Measurements from ENCODE around the gene AHRR. TPM values are rescaled to one million over a fixed set of nuclear protein-coding genes. Genes with fewer than 3 reads are reported as not detected.
"Not testable (repeated sequence)": the region's sequence is repeated elsewhere in the genome, so short reads cannot be mapped to it uniquely, and the experiment has no call there.

Gene AHRR
- total RNA-seq, 1 donor from 2014 or later, result 54.9 TPM

DNA sequence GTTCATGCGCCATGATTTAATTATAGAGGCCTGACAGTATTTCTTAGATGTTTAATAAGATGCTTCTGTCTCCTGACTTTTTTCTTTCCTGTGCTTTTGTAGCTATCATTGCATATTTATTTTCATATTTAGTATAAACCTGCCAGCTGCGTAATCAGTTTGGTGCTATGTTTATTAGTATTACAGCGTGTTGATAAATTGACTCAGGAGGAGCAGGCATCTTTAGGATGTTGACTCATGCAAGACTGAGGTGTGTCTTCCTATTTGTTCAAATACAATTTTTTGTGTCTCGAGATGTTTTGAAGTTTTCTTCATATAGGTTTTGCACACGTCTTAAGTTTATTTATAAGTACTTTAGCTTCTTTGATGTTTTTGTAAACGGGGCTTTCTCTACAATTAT, 85.5 kb downstream of the AHRR start:
- Mint-ChIP-seq H3K9me3 (ENCODE audit: unreplicated experiment) (no peaks in the 10 kb centered on the region), H3K4me3 (ENCODE audit: unreplicated experiment) (no peak overlapping the region), H3K36me3 (ENCODE audit: unreplicated experiment) (peaks cover 33% of the 10 kb centered on the region), H3K27ac (ENCODE audit: unreplicated experiment) (peak overlapping the region; percentile 55), H3K4me1 (ENCODE audit: unreplicated experiment) (peaks cover 31% of the 10 kb centered on the region), H3K27me3 (ENCODE audit: unreplicated experiment) (no peaks in the 10 kb centered on the region)
- TF ChIP-seq, protein P1, sequence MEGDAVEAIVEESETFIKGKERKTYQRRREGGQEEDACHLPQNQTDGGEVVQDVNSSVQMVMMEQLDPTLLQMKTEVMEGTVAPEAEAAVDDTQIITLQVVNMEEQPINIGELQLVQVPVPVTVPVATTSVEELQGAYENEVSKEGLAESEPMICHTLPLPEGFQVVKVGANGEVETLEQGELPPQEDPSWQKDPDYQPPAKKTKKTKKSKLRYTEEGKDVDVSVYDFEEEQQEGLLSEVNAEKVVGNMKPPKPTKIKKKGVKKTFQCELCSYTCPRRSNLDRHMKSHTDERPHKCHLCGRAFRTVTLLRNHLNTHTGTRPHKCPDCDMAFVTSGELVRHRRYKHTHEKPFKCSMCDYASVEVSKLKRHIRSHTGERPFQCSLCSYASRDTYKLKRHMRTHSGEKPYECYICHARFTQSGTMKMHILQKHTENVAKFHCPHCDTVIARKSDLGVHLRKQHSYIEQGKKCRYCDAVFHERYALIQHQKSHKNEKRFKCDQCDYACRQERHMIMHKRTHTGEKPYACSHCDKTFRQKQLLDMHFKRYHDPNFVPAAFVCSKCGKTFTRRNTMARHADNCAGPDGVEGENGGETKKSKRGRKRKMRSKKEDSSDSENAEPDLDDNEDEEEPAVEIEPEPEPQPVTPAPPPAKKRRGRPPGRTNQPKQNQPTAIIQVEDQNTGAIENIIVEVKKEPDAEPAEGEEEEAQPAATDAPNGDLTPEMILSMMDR (IDR thresholded peaks at IDR 0.05), result no peak
- DNase-seq (ENCODE audit: extremely low spot score, unreplicated experiment), result no peak

DNA sequence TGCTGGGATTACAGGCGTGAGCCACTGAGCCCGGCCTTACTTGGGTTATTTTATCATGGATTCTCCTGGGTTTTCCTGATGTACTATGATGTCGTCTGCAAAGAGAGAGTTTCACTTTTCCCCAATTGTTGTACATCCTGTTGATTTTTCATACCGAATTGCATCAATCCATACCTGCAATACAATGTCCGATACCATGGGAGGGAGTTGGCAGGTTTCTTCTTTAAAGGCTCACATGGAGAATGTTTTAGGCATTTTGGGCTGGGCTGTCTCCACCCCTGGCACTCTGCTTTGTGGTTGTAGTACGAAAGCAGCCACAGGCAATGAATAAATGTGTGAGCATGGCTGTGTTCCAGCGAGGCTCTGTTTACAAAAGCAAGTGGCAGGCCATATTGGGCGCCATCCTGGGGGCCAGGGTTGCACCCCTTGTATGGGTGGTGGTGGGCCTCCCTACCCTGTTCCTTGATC, 86.3 kb downstream of the AHRR start:
- Mint-ChIP-seq H3K36me3 (ENCODE audit: unreplicated experiment) (peaks cover 34% of the 10 kb centered on the region), H3K9me3 (ENCODE audit: unreplicated experiment) (no peaks in the 10 kb centered on the region), H3K27ac (ENCODE audit: unreplicated experiment) (peak overlapping the region; percentile 49), H3K27me3 (ENCODE audit: unreplicated experiment) (no peaks in the 10 kb centered on the region), H3K4me1 (ENCODE audit: unreplicated experiment) (peaks cover 35% of the 10 kb centered on the region), H3K4me3 (ENCODE audit: unreplicated experiment) (no peak overlapping the region)
- DNase-seq (ENCODE audit: extremely low spot score, unreplicated experiment), result peak; percentile 75
- TF ChIP-seq, protein P1 (IDR thresholded peaks at IDR 0.05), result no peak

DNA sequence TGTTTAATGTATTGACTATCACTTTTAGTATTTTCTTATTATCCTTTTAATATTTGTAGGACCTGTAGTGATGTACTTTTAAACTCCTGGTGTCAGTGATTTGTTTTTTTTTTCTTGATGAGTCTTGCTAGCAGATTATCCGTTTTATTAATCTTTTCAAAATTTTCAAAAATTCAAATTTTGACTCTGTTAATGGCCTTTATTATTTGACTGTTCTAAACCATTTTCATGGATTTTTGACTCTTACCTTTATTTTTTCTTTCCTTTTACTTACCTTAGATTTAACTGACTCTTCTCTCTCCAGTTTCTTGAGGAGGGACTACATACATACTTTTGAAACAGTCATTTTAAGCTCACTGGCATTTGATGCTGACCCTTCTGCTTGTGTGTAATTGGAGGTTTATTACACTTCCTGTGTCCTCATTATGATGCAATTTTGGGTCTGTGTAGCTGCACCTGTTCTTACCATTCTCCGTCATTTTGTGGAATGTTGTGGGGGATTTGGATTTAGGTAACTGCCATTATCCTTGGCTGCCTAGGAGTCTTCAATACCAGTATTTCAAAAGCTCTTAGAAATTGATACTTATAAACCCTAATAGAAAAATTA, 89.5 kb downstream of the AHRR start:
- Mint-ChIP-seq H3K9me3 (ENCODE audit: unreplicated experiment) (no peaks in the 10 kb centered on the region), H3K27me3 (ENCODE audit: unreplicated experiment) (no peaks in the 10 kb centered on the region), H3K36me3 (ENCODE audit: unreplicated experiment) (peaks cover 17% of the 10 kb centered on the region), H3K27ac (ENCODE audit: unreplicated experiment) (peak overlapping the region; percentile 69), H3K4me1 (ENCODE audit: unreplicated experiment) (peaks cover 51% of the 10 kb centered on the region), H3K4me3 (ENCODE audit: unreplicated experiment) (no peak overlapping the region)
- no peak for DNase-seq (ENCODE audit: extremely low spot score, unreplicated experiment)
- TF ChIP-seq, protein P1 (IDR thresholded peaks at IDR 0.05), result no peak

DNA sequence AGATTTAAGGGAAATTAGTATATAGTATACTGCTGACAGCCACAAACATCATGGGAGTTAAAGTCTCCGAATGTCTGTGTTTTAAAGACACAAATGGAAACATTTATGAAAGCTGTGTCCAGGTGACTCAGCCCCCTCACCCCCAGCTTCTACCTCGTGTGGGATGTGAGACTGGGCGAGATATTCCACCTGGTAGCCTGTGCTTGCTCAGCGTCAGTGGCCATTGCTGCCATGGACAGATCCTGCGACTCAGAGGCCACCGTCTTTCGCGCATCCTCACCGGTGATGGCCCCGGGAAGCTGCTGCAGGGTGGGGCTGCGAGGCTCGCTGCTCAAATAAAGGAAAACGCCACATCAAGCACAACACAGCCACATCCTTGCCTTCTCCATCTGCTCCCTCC, 90.2 kb downstream of the AHRR start:
- TF ChIP-seq, protein P1 (IDR thresholded peaks at IDR 0.05), result no peak
- no peaks in the 10 kb centered on the region for H3K27me3 Mint-ChIP-seq (ENCODE audit: unreplicated experiment)
- H3K36me3 Mint-ChIP-seq (ENCODE audit: unreplicated experiment), result peaks cover 13% of the 10 kb centered on the region
- H3K27ac Mint-ChIP-seq (ENCODE audit: unreplicated experiment), result no peak overlapping the region
- no peak for DNase-seq (ENCODE audit: extremely low spot score, unreplicated experiment)
- no peak overlapping the region for H3K4me3 Mint-ChIP-seq (ENCODE audit: unreplicated experiment)
- H3K4me1 Mint-ChIP-seq (ENCODE audit: unreplicated experiment), result peaks cover 57% of the 10 kb centered on the region
- H3K9me3 Mint-ChIP-seq (ENCODE audit: unreplicated experiment), result no peaks in the 10 kb centered on the region

DNA sequence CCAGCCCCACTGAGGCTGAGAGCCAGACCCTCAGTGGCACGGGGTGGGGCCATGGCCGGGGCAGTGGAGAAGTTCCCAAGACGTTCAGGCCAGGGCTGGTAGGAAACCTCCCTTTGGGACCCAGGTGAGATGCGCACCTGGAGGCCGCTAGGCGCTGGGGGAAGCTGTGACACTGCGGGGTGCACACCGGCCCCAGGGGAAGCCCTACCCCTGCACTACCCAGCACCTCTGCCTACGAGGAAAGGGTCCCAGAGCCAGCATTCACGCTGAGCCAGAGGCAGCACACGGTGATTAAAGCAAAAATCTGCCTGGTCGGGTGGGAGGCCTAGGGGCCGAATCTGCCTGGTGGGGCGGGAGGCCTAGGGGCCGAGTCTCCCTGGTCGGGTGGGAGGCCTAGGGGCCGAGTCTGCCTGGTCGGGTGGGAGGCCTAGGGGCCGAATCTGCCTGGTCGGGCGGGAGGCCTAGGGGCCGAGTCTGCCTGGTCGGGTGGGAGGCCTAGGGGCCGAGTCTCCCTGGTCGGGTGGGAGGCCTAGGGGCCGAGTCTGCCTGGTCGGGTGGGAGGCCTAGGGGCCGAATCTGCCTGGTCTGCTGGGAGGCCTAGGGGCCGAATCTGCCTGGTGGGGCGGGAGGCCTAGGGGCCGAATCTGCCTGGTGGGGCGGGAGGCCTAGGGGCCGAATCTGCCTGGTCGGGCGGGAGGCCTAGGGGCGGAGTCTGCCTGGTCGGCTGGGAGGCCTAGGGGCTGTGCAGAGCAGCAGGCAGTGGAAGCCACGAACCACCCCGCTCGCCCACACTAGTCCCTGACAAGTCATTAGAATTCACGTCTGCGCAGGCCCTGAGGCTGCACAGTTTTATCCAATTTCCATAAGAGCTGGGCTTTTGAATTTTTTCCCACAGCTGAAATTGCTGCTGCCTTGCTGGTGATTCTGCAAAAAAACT, 93.7 kb downstream of the AHRR start:
- Mint-ChIP-seq H3K4me1 (ENCODE audit: unreplicated experiment) (peaks cover 69% of the 10 kb centered on the region), H3K27ac (ENCODE audit: unreplicated experiment) (peak overlapping the region; percentile 93), H3K36me3 (ENCODE audit: unreplicated experiment) (peaks cover 26% of the 10 kb centered on the region)
- peak; percentile 92 for DNase-seq (ENCODE audit: extremely low spot score, unreplicated experiment)
- not testable (repeated sequence) for H3K4me3 Mint-ChIP-seq (ENCODE audit: unreplicated experiment); H3K9me3 Mint-ChIP-seq (ENCODE audit: unreplicated experiment); H3K27me3 Mint-ChIP-seq (ENCODE audit: unreplicated experiment)

Data from osteocyte (in vitro differentiated cells).